H1 (cell line): ENCODE data around the gene STK33. TPM values are rescaled to one million over a fixed set of nuclear protein-coding genes. Genes with fewer than 3 reads are reported as not detected.

ENCODE experiments used
- CHD1 ChIP-seq: IDR thresholded peaks from 2 replicates; pipeline ENCODE4 v1.6.1; 2012; ENCODE audit warnings: low read depth, low read length, improper control_type of control experiment
- KDM5A ChIP-seq: fragments of 200-600 bp; IDR thresholded peaks from 2 replicates; pipeline ENCODE4 v1.7.1; 2012; ENCODE audit warnings: mild to moderate bottlenecking, low read length, inconsistent platforms, mixed read lengths
- NANOG ChIP-seq: IDR thresholded peaks from 2 replicates; pipeline ENCODE4 v1.6.1; 2011; ENCODE audit warnings: low read length, low read depth, mild to moderate bottlenecking, inconsistent platforms; ENCODE audit not compliant: insufficient read depth, poor library complexity, severe bottlenecking
- POLR2A ChIP-seq, 2 experiments: IDR thresholded peaks; 1 replicate in 1 of 2; 2 replicates in 1 of 2; pipeline ENCODE4 v1.6.1; 2011; ENCODE audit warnings: low read depth in 2 of 2, low read length in 2 of 2, mild to moderate bottlenecking in 2 of 2; ENCODE audit errors: control extremely low read depth in 1 of 2
- TAF7 ChIP-seq: optimal IDR thresholded peaks from 2 replicates; pipeline ENCODE3; 2011; ENCODE audit warnings: low read depth, mild to moderate bottlenecking, inconsistent platforms, low read length, moderate library complexity, borderline replicate concordance
- polyA plus RNA-seq, 7 experiments: library from polyadenylated mRNA; depleted of rRNA in 3 of 7; stranded (reverse) in 5 of 7; unstranded in 2 of 7; fragments of >200 nt in 5 of 7; fragments of 200-250 nt in 2 of 7; gene quantifications; 1 replicate in 5 of 7; 2 replicates in 1 of 7; 4 replicates in 1 of 7; pipeline versions ENCODE4 v1.2.1 to v1.2.3, GENCODE V29; 2011 to 2013; ENCODE audit warnings: missing spikeins in 2 of 7, mixed read lengths in 2 of 7
- total RNA-seq: library from RNA; stranded (reverse); fragmentation: NEBNext Ultra II Directional; extraction: Animal tissue kit (Norgen Biotek cat#: 25700); gene quantifications from 2 replicates; pipeline ENCODE4 v1.2.1, GENCODE V29; 2021

STK33 gene
- total and polyA plus RNA-seq, 2 of the 8 experiments (the other 6 are each of a cell fraction or from before 2014, with no cell fraction given): 8.8 to 25.1 TPM

- TF ChIP-seq NANOG (no peak), POLR2A (IDR thresholded peaks at IDR 0.05; ENCODE audit: control extremely low read depth in 1 of 2, low read depth in 2 of 2, low read length in 2 of 2) (no peak), KDM5A (no peak), TAF7 (no peak), CHD1 (no peak)
- TF ChIP-seq, all 59 proteins: peak for 0
These were observed 4.5 kb upstream of the STK33 start (continued) for GRCh38 chr11:8598506-8598905.
